Omental fat pad (tissue), 4 donors: ENCODE data around the gene ARHGAP42. TPM values are rescaled to one million over a fixed set of nuclear protein-coding genes. Genes with fewer than 3 reads are reported as not detected.

Source experiments
- ATAC-seq: fragments of 150-250 bp; one replicate; pipeline ENCODE4 v1.9.1; 2016; ENCODE audit warnings: mild to moderate bottlenecking, moderate library complexity; ENCODE audit not compliant: low FRiP score
- DNase-seq: peaks from one replicate; pipeline ENCODE4 v3.0.0-alpha.2; 2019; ENCODE audit warnings: low spot score
- total RNA-seq, 4 donors: library from RNA; depleted of rRNA; stranded (reverse); fragments of >200 nt; gene quantifications; one replicate each; pipeline ENCODE4 v1.1.0, GENCODE V29; 2016
- TF ChIP-seq, protein P1 (sequence below), 3 donors: fragments of 450-650 bp; IDR thresholded peaks; one replicate each; pipeline ENCODE4 v1.5.1; 2016 to 2017; ENCODE audit warnings: antibody characterized with exemption in 3 of 3, mild to moderate bottlenecking in 3 of 3, moderate library complexity in 2 of 3

ARHGAP42 gene
- total RNA-seq, 4 donors from 2014 or later: 9.6 to 47.4 (median 15.7) TPM

DNA sequence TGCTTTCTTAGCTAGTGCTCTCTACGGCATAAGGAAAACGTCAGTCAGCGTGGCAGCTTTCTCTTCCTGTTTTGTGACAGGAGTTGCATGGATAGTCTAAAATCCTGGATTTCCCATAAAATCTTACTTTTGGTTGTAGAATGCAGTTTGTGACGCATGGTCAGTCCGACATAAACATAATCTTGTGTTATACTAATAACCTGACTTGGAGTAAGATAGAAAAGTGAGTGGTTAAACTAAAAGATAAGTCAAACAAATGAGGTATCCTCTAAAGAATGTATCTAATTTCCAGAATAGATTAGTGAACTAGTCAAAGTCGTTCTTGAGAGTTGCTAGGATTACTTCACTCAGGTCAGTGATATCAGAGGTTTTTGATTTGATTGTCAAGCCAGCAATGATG, 285.0 kb downstream of the ARHGAP42 start:
- TF ChIP-seq, protein P1, sequence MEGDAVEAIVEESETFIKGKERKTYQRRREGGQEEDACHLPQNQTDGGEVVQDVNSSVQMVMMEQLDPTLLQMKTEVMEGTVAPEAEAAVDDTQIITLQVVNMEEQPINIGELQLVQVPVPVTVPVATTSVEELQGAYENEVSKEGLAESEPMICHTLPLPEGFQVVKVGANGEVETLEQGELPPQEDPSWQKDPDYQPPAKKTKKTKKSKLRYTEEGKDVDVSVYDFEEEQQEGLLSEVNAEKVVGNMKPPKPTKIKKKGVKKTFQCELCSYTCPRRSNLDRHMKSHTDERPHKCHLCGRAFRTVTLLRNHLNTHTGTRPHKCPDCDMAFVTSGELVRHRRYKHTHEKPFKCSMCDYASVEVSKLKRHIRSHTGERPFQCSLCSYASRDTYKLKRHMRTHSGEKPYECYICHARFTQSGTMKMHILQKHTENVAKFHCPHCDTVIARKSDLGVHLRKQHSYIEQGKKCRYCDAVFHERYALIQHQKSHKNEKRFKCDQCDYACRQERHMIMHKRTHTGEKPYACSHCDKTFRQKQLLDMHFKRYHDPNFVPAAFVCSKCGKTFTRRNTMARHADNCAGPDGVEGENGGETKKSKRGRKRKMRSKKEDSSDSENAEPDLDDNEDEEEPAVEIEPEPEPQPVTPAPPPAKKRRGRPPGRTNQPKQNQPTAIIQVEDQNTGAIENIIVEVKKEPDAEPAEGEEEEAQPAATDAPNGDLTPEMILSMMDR (IDR thresholded peaks at IDR 0.05): no peak
- ATAC-seq: no peak
- no peak for DNase-seq

DNA sequence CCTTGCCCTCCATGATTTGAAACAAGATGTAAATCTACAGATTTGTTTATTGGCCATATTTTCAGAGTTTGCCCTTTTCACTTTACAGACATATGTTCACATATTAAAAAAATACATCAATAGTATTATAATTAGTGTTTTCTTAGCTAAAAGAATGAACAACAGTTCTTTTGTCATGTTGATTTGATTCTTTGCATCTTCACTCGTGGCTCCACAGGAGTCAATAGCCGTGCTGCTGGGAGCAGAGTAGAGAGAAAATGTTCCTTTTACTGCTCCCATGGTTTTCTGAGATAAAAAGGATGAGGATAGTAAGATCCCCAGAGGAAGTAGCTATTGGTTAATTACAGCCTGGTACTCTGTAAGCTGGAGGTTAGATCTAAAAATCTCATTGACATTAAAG, 291.4 kb downstream of the ARHGAP42 start:
- TF ChIP-seq, protein P1 (IDR thresholded peaks at IDR 0.05): no peak
- ATAC-seq: no peak

DNA sequence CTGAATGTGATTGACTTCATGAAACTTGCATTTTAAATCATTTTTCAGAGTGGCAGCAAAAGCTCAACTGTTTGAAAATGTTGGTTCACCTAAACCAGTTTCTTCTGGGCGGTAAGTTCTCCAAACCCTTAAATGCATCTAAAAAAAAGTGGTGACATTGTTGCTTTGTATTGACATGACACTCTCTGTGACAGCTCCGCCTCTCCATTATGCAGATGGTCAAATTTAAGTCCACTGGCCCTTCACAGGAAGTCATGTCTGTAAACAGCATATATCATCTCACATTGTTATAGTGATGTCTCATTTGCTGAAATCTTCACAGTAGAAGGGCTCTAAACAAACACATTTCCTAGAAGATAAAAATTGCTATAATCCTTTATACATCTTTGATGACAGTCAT, 291.9 kb downstream of the ARHGAP42 start:
- TF ChIP-seq, protein P1 (IDR thresholded peaks at IDR 0.05): no peak
- no peak for ATAC-seq
- DNase-seq: no peak

More for the DNA sequence above, 291.4 kb downstream of the ARHGAP42 start:
- DNase-seq: no peak

DNA sequence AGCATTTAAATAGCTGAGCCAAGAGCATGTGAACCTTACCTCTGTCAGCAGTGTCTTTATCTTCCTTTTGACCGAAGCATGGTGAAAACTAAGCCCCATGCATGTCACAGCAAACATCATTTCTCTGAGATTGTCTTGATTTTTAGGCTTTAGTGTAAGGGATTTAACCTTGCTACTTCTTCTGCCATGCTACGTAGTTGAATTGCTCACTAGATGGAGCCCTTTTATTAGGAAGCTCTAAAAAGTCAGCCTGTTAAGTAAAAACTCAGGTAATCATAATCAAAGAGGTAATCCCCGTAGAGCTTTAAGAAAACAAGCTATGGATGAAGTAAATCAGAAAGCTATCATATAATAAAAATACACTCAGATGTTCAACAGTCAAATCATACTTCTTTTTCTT, 293.1 kb downstream of the ARHGAP42 start:
- no peak for ATAC-seq
- TF ChIP-seq, protein P1 (IDR thresholded peaks at IDR 0.05): no peak
- DNase-seq: no peak

DNA sequence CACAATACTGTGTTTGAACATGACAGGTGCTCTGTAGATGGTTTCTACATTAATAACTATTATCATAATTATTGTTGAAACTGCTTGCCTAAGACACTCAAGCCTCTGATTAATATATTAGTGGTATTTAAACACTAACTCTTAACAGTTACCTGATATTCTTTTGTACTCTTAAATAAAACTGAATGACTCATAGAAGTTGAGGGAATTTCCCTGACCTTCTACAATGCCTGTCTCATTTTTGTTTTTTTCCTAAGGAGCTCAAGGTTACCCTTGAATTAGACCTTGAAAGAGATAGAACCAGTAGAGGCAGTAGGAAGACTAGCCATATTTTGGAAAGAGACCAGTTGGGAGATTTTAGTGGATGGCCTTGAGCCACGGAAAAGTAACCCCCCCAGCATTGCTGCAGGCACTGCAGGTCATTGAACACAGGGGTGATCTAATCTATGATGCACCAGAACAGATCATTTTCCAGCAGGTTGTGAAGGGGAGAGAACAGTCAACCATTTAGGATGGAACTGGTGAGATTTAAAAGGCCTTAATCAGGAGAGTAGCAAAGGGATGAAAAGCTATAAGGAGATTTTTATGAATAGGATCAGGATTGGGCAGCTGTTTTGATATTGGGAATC, 294.2 kb downstream of the ARHGAP42 start:
- DNase-seq: no peak
- TF ChIP-seq, protein P1 (IDR thresholded peaks at IDR 0.05): no peak
- ATAC-seq: no peak

DNA sequence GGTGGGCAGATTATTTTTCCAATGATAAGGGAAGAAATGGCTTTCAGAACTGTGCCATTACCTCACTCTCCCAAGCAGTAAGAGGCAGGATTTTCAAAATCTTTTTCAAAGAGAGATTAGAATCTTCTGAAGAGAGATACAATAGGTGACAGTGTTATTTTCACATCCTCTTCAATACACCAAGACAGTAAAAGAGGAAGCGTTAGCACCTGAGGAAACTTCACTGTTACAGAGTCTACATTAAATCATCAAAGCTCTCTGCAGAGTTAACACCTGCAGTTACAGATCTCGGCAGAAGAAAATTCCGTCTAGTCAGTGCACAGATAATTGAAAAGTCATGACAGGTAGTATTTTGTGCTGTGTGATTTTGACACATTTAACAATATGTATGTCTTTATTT, 297.6 kb downstream of the ARHGAP42 start:
- ATAC-seq (no peak), DNase-seq (no peak)
- TF ChIP-seq, protein P1 (IDR thresholded peaks at IDR 0.05): no peak

DNA sequence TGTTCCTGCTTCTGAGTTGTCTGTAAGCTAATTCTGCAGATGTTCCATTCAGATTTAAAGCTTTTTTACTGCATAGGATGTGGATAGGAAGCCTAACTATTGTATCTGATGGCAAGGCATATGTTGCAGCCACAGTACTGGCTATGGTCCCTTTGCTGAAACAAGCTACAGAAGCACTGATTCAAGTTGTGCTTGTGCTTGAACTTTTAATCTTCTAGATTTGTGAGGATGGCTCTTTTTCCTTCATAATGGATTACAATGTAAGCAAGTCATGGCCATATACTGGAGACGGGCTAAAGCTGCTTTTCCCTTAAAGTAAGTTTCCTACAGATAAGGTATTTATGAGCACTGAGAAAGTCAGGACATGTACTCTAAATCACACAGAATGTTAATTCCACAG, 303.8 kb downstream of the ARHGAP42 start:
- no peak for ATAC-seq
- no peak for DNase-seq
- TF ChIP-seq, protein P1 (IDR thresholded peaks at IDR 0.05): no peak
